ENCODE results near the gene UBR4. TPM values are rescaled to one million over a fixed set of nuclear protein-coding genes. Genes with fewer than 3 reads are reported as not detected.

UBR4 gene
- total and polyA plus RNA-seq, 2 experiments from 2014 or later, result 49.4 to 63.7 TPM

- H3K36me3 ChIP-seq (ENCODE audit: low read depth), result peaks cover 93% of the 10 kb centered on the region
- H4K20me1 ChIP-seq (ENCODE audit: insufficient read depth), result peaks cover 5% of the 10 kb centered on the region; the same call in 1 of the 2 replicates
- in situ Hi-C loops (cut with MboI), result no loop called here
- no peak overlapping the region for H3K9ac ChIP-seq
- H3K27ac ChIP-seq, result no peak overlapping the region
- peaks cover 76% of the 10 kb centered on the region for H3F3A ChIP-seq (ENCODE audit: insufficient read depth)
- H3K9me2 ChIP-seq (ENCODE audit: insufficient read depth), result no peaks in the 10 kb centered on the region
- no peaks in the 10 kb centered on the region for H3K9me3 ChIP-seq (ENCODE audit: low read depth)
- H2AFZ ChIP-seq, result no peak overlapping the region
- DNase-seq, result no peak
- H3K79me2 ChIP-seq (ENCODE audit: insufficient read depth), result peaks cover 44% of the 10 kb centered on the region
- 55 to 59% methylated on average over 3 of the region's 3 CpGs for WGBS, 2 experiments (ENCODE audit: low coverage in 1 of 2, low lambda C conversion rate in 2 of 2, missing lambda C conversion rate in 2 of 2)
- H3K4me1 ChIP-seq (ENCODE audit: insufficient read depth), result peaks cover 21% of the 10 kb centered on the region
- H3K4me2 ChIP-seq (ENCODE audit: unreplicated experiment), result no peak overlapping the region
- H3K27me3 ChIP-seq (replicated peaks; ENCODE audit: insufficient read depth), result no peaks in the 10 kb centered on the region
- no peak overlapping the region for H3K4me3 ChIP-seq
- TF ChIP-seq EZH2 (IDR thresholded peaks at IDR 0.05; ENCODE audit: insufficient read depth, poor library complexity, severe bottlenecking), result no peak
- no peak for TF ChIP-seq EZH2phosphoT487 (IDR thresholded peaks at IDR 0.05; ENCODE audit: insufficient read depth, low read depth)
Measured at GRCh38 chr1:19166066-19166465, 44.0 kb downstream of the UBR4 start.

- H3K36me3 ChIP-seq (ENCODE audit: low read depth), result peaks cover 93% of the 10 kb centered on the region
- in situ Hi-C loops (cut with MboI), result no loop called here
- H3K9me2 ChIP-seq (ENCODE audit: insufficient read depth), result no peaks in the 10 kb centered on the region
- H3K4me2 ChIP-seq (ENCODE audit: unreplicated experiment), result no peak overlapping the region
- H3K4me3 ChIP-seq, result no peak overlapping the region
- no peak overlapping the region for H3K9ac ChIP-seq
- no peak for DNase-seq
- no peaks in the 10 kb centered on the region for H3K9me3 ChIP-seq (ENCODE audit: low read depth)
- H3K27me3 ChIP-seq (replicated peaks; ENCODE audit: insufficient read depth), result no peaks in the 10 kb centered on the region
- H2AFZ ChIP-seq, result no peak overlapping the region
- peaks cover 5% of the 10 kb centered on the region; the same call in 1 of the 2 replicates for H4K20me1 ChIP-seq (ENCODE audit: insufficient read depth)
- peaks cover 70% of the 10 kb centered on the region for H3F3A ChIP-seq (ENCODE audit: insufficient read depth)
- no peak overlapping the region for H3K27ac ChIP-seq
- no peak for TF ChIP-seq EZH2 (IDR thresholded peaks at IDR 0.05; ENCODE audit: insufficient read depth, poor library complexity, severe bottlenecking)
- no peak for TF ChIP-seq EZH2phosphoT487 (IDR thresholded peaks at IDR 0.05; ENCODE audit: insufficient read depth, low read depth)
- peaks cover 48% of the 10 kb centered on the region for H3K79me2 ChIP-seq (ENCODE audit: insufficient read depth)
- 58 to 69% methylated on average over 3 of the region's 3 CpGs for WGBS, 2 experiments (ENCODE audit: low coverage in 1 of 2, low lambda C conversion rate in 2 of 2, missing lambda C conversion rate in 2 of 2)
- H3K4me1 ChIP-seq (ENCODE audit: insufficient read depth), result peaks cover 21% of the 10 kb centered on the region
Measured at GRCh38 chr1:19165501-19165900, 44.6 kb downstream of the UBR4 start.

- Histone ChIP-seq H3K9me2 (ENCODE audit: insufficient read depth) (no peaks in the 10 kb centered on the region), H3K9ac (no peak overlapping the region), H3K27ac (no peak overlapping the region), H4K20me1 (ENCODE audit: insufficient read depth) (peaks cover 5% of the 10 kb centered on the region; the same call in 1 of the 2 replicates), H3K27me3 (replicated peaks; ENCODE audit: insufficient read depth) (no peaks in the 10 kb centered on the region), H3F3A (ENCODE audit: insufficient read depth) (peaks cover 60% of the 10 kb centered on the region), H3K4me3 (no peak overlapping the region), H3K36me3 (ENCODE audit: low read depth) (peaks cover 96% of the 10 kb centered on the region), H3K79me2 (ENCODE audit: insufficient read depth) (peaks cover 46% of the 10 kb centered on the region), H3K4me1 (ENCODE audit: insufficient read depth) (peaks cover 14% of the 10 kb centered on the region), H2AFZ (no peak overlapping the region), H3K4me2 (ENCODE audit: unreplicated experiment) (no peak overlapping the region), H3K9me3 (ENCODE audit: low read depth) (no peaks in the 10 kb centered on the region)
- DNase-seq, result no peak
- in situ Hi-C loops (cut with MboI), result no loop called here
- no peak for TF ChIP-seq EZH2phosphoT487 (IDR thresholded peaks at IDR 0.05; ENCODE audit: insufficient read depth, low read depth)
- no peak for TF ChIP-seq EZH2 (IDR thresholded peaks at IDR 0.05; ENCODE audit: insufficient read depth, poor library complexity, severe bottlenecking)
- 78 to 82% methylated on average over 10 of the region's 10 CpGs for WGBS, 2 experiments (ENCODE audit: low coverage in 1 of 2, low lambda C conversion rate in 2 of 2, missing lambda C conversion rate in 2 of 2)
Measured at GRCh38 chr1:19164274-19165015, 45.6 kb downstream of the UBR4 start.

- Histone ChIP-seq H3K4me2 (ENCODE audit: unreplicated experiment) (peak overlapping the region; percentile 0), H3K9me3 (ENCODE audit: low read depth) (no peaks in the 10 kb centered on the region), H3K79me2 (ENCODE audit: insufficient read depth) (peaks cover 43% of the 10 kb centered on the region), H3K4me1 (ENCODE audit: insufficient read depth) (peaks cover 13% of the 10 kb centered on the region), H3K9me2 (ENCODE audit: insufficient read depth) (no peaks in the 10 kb centered on the region), H3K9ac (peak overlapping the region; percentile 33), H4K20me1 (ENCODE audit: insufficient read depth) (peaks cover 5% of the 10 kb centered on the region; the same call in 1 of the 2 replicates), H3K36me3 (ENCODE audit: low read depth) (peaks cover 98% of the 10 kb centered on the region), H3K27me3 (replicated peaks; ENCODE audit: insufficient read depth) (no peaks in the 10 kb centered on the region), H3K27ac (peak overlapping the region; percentile 50), H3F3A (ENCODE audit: insufficient read depth) (peaks cover 52% of the 10 kb centered on the region), H2AFZ (no peak overlapping the region), H3K4me3 (no peak overlapping the region)
- TF ChIP-seq EZH2phosphoT487 (IDR thresholded peaks at IDR 0.05; ENCODE audit: insufficient read depth, low read depth) (no peak), EZH2 (IDR thresholded peaks at IDR 0.05; ENCODE audit: insufficient read depth, poor library complexity, severe bottlenecking) (no peak)
- in situ Hi-C loops (cut with MboI), result no loop called here
- DNase-seq, result peak; percentile 91
- WGBS, 2 experiments (ENCODE audit: low coverage in 1 of 2, low lambda C conversion rate in 2 of 2, missing lambda C conversion rate in 2 of 2), result 5 to 17% methylated on average over 1 of the region's 1 CpG
Measured at GRCh38 chr1:19163261-19163660, 46.8 kb downstream of the UBR4 start.

Measured in GM23248 (cell line).